DOHH2 (cell line): ENCODE results near the gene KSR1.

Experiments used
- CTCF ChIP-seq: fragments of 200-600 bp; sonication (generic); IDR thresholded peaks from one replicate; pipeline ENCODE4 v1.5.1; 2014; ENCODE audit warnings: antibody characterized with exemption, mild to moderate bottlenecking, low read depth, low read length; ENCODE audit not compliant: poor library complexity, severe bottlenecking
- EZH2phosphoT487 ChIP-seq: fragments of 200-600 bp; sonication (generic); IDR thresholded peaks from 2 replicates; pipeline ENCODE4 v1.6.1; 2017; ENCODE audit warnings: borderline replicate concordance, mild to moderate bottlenecking, antibody characterized with exemption, low read length, moderate library complexity, mixed read lengths

GRCh38 chr17:27424516-27424915 lies 31.7 kb upstream of the KSR1 start:
- TF ChIP-seq CTCF (no peak), EZH2phosphoT487 (no peak)
